Upper lobe of right lung (tissue), 1 donor: ENCODE data around the gene CKB. TPM values are rescaled to one million over a fixed set of nuclear protein-coding genes. Genes with fewer than 3 reads are reported as not detected.
"Not testable (repeated sequence)": the region's sequence is repeated elsewhere in the genome, so short reads cannot be mapped to it uniquely, and the experiment has no call there.

Experiments used
- ATAC-seq: fragments of 200-7000 bp; cut with Tn5 transposase; one replicate; pipeline ENCODE4 v1.9.1; 2020; ENCODE audit warnings: mild to moderate bottlenecking, moderate library complexity
- DNase-seq: peaks from one replicate; pipeline ENCODE4 v3.0.0-alpha.2; 2020
- H3K27ac ChIP-seq: fragments of 200-600 bp; one replicate; pipeline ENCODE4 v1.8.0; 2022
- H3K27me3 ChIP-seq: fragments of 200-600 bp; one replicate; pipeline ENCODE4 v1.8.0; 2022; ENCODE audit warnings: mild to moderate bottlenecking
- H3K36me3 ChIP-seq: fragments of 200-600 bp; one replicate; pipeline ENCODE4 v1.8.0; 2022
- H3K4me1 ChIP-seq: fragments of 200-600 bp; one replicate; pipeline ENCODE4 v1.8.0; 2022
- H3K4me3 ChIP-seq: fragments of 200-600 bp; one replicate; pipeline ENCODE4 v1.8.0; 2022; ENCODE audit warnings: mild to moderate bottlenecking
- H3K9me3 ChIP-seq: fragments of 200-600 bp; one replicate; pipeline ENCODE4 v1.8.0; 2022
- intact Hi-C: fragments of 100-400 bp; cut with DNase I; formaldehyde crosslinking; loops from one replicate; pipeline ENCODE4 v1.11.0; 2022
- total RNA-seq: library from RNA; stranded (reverse); fragmentation: NEBNext Ultra II Directional; extraction: Animal tissue kit (Norgen Biotek cat#: 25700); gene quantifications from one replicate; pipeline ENCODE4 v1.2.1, GENCODE V29; 2021
- TF ChIP-seq, protein P1 (sequence below): fragments of 200-600 bp; IDR thresholded peaks from one replicate; pipeline ENCODE4 v1.8.0; 2022; ENCODE audit warnings: antibody characterized with exemption
- donor health status: DM: no; HTN: yes; CAD: no; lungs with severe emphysema.

The CKB gene
- total RNA-seq, 1 donor from 2014 or later = 148 TPM

GRCh38 chr14:103512701-103513611 is 9.7 kb downstream of the CKB start:
- Histone ChIP-seq H3K27ac (peak overlapping the region; percentile 63), H3K27me3 (no peaks in the 10 kb centered on the region), H3K9me3 (no peaks in the 10 kb centered on the region), H3K36me3 (peaks cover 24% of the 10 kb centered on the region), H3K4me3 (no peak overlapping the region), H3K4me1 (peaks cover 25% of the 10 kb centered on the region)
- TF ChIP-seq, protein P1, sequence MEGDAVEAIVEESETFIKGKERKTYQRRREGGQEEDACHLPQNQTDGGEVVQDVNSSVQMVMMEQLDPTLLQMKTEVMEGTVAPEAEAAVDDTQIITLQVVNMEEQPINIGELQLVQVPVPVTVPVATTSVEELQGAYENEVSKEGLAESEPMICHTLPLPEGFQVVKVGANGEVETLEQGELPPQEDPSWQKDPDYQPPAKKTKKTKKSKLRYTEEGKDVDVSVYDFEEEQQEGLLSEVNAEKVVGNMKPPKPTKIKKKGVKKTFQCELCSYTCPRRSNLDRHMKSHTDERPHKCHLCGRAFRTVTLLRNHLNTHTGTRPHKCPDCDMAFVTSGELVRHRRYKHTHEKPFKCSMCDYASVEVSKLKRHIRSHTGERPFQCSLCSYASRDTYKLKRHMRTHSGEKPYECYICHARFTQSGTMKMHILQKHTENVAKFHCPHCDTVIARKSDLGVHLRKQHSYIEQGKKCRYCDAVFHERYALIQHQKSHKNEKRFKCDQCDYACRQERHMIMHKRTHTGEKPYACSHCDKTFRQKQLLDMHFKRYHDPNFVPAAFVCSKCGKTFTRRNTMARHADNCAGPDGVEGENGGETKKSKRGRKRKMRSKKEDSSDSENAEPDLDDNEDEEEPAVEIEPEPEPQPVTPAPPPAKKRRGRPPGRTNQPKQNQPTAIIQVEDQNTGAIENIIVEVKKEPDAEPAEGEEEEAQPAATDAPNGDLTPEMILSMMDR = no peak
- ATAC-seq (peak; percentile 86), DNase-seq (peak; percentile 88)
- intact Hi-C loops = no loop called here

- peaks cover 30% of the 10 kb centered on the region for H3K36me3 ChIP-seq
- ATAC-seq, H3K4me3 ChIP-seq, intact Hi-C loops, H3K9me3 ChIP-seq, H3K27me3 ChIP-seq: not testable (repeated sequence)
- DNase-seq = peak; percentile 62
- H3K27ac ChIP-seq = peak overlapping the region; percentile 63
- peaks cover 22% of the 10 kb centered on the region for H3K4me1 ChIP-seq
Observed at GRCh38 chr14:103512180-103512579, 10.4 kb downstream of the CKB start.

GRCh38 chr14:103510724-103511693 is 11.6 kb downstream of the CKB start:
- Histone ChIP-seq H3K4me3 (no peak overlapping the region), H3K36me3 (peaks cover 34% of the 10 kb centered on the region), H3K9me3 (no peaks in the 10 kb centered on the region), H3K27ac (no peak overlapping the region), H3K27me3 (no peaks in the 10 kb centered on the region), H3K4me1 (peaks cover 22% of the 10 kb centered on the region)
- DNase-seq = peak; percentile 65
- intact Hi-C loops = no loop called here
- no peak for ATAC-seq
- TF ChIP-seq, protein P1 = no peak

- no peak overlapping the region for H3K4me3 ChIP-seq
- TF ChIP-seq, protein P1 = no peak
- DNase-seq (peak; percentile 59), ATAC-seq (no peak)
- peaks cover 22% of the 10 kb centered on the region for H3K4me1 ChIP-seq
- H3K9me3 ChIP-seq = no peaks in the 10 kb centered on the region
- peaks cover 43% of the 10 kb centered on the region for H3K36me3 ChIP-seq
- intact Hi-C loops = no loop called here
- H3K27ac ChIP-seq = no peak overlapping the region
- no peaks in the 10 kb centered on the region for H3K27me3 ChIP-seq
Observed at GRCh38 chr14:103509864-103510723, 12.5 kb downstream of the CKB start.

DNA sequence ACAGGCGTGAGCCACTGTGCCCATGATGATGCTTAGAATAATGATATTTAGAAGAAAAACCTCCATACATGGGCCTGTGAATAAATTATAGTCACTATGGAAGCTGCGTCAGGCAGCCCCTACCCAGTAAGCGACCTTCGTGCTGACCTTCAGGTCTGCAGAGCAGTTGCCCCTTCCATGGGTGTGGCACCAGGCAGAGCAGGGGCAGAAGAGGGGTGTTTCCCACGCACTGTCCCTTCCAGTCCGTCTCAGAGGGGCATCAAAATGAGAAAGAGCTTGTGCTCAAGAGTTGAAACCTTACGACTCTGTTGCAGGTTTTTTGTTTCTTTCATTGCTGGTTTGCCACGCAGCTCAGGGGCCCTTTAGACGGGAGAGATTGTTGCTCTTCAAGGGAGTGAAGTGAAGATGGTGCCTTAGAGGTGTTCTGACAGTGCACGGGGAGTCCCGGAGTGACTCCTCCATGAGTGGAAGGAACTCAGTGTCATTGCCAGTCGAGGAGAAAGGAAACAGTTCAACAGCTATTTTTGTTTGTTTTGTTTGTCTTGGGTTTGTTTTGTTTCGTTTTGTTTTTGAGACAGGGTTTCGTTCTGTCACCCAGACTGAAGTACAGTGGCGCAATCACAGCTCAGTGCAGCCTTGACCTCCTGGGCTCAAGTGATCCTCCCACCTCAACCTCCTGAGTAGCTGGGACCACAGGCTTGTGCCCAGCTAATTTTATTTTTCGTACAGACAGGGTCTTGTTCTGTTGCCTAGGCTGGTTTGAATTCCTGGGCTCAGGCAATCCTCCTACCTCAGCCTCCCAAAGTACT is 13.9 kb downstream of the CKB start:
- Histone ChIP-seq H3K9me3 (no peaks in the 10 kb centered on the region), H3K4me3 (no peak overlapping the region), H3K27ac (no peak overlapping the region), H3K27me3 (no peaks in the 10 kb centered on the region), H3K4me1 (peaks cover 16% of the 10 kb centered on the region), H3K36me3 (peaks cover 56% of the 10 kb centered on the region)
- intact Hi-C loops = no loop called here
- no peak for DNase-seq
- ATAC-seq = no peak
- TF ChIP-seq, protein P1 = no peak
